ENCODE measurements around the gene ENOX2. TPM values are rescaled to one million over a fixed set of nuclear protein-coding genes. Genes with fewer than 3 reads are reported as not detected.

The ENOX2 gene
- total and polyA plus RNA-seq, 7 donors, result 4.7 to 13.4 (median 10.5) TPM

GRCh38 chrX:130726661-130727060 lies 176.3 kb downstream of the ENOX2 start:
- peak in 1 of 4 donors; percentile 53 for ATAC-seq

GRCh38 chrX:130725519-130725918 lies 177.5 kb downstream of the ENOX2 start:
- TF ChIP-seq, protein P1, sequence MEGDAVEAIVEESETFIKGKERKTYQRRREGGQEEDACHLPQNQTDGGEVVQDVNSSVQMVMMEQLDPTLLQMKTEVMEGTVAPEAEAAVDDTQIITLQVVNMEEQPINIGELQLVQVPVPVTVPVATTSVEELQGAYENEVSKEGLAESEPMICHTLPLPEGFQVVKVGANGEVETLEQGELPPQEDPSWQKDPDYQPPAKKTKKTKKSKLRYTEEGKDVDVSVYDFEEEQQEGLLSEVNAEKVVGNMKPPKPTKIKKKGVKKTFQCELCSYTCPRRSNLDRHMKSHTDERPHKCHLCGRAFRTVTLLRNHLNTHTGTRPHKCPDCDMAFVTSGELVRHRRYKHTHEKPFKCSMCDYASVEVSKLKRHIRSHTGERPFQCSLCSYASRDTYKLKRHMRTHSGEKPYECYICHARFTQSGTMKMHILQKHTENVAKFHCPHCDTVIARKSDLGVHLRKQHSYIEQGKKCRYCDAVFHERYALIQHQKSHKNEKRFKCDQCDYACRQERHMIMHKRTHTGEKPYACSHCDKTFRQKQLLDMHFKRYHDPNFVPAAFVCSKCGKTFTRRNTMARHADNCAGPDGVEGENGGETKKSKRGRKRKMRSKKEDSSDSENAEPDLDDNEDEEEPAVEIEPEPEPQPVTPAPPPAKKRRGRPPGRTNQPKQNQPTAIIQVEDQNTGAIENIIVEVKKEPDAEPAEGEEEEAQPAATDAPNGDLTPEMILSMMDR (IDR thresholded peaks at IDR 0.05), result no peak
- Histone ChIP-seq H3K4me3 (no peak overlapping the region), H3K9me3 (peaks cover 3% of the 10 kb centered on the region), H3K36me3 (ENCODE audit: insufficient read depth in 1 of 2, low read depth in 1 of 2) (no peaks in the 10 kb centered on the region), H3K27ac (no peak overlapping the region), H3K27me3 (ENCODE audit: insufficient read depth in 3 of 3, low read length in 2 of 3) (no peaks in the 10 kb centered on the region), H3K4me1 (no peaks in the 10 kb centered on the region)
- ATAC-seq, result no peak
- DNase-seq, result no peak
- intact Hi-C loops (cut with DNase I), result no loop called here
- 85 to 100% (median 100%) methylated on average over 1 of the region's 1 CpG for WGBS, 3 donors

More at GRCh38 chrX:130726661-130727060, 176.3 kb downstream of the ENOX2 start:
- TF ChIP-seq, protein P1 (IDR thresholded peaks at IDR 0.05), result no peak
- peaks cover 3% of the 10 kb centered on the region for H3K9me3 ChIP-seq
- H3K4me1 ChIP-seq, result no peaks in the 10 kb centered on the region
- H3K27me3 ChIP-seq (ENCODE audit: insufficient read depth in 3 of 3, low read length in 2 of 3), result no peaks in the 10 kb centered on the region
- no peaks in the 10 kb centered on the region for H3K36me3 ChIP-seq (ENCODE audit: insufficient read depth in 1 of 2, low read depth in 1 of 2)
- peak in 1 of 2 donors; percentile 27 for DNase-seq
- intact Hi-C loops (cut with DNase I), result no loop called here
- H3K4me3 ChIP-seq, result no peak overlapping the region
- H3K27ac ChIP-seq, result no peak overlapping the region
- WGBS, 3 donors, result 73 to 74% (median 73%) methylated on average over 3 of the region's 3 CpGs

DNA sequence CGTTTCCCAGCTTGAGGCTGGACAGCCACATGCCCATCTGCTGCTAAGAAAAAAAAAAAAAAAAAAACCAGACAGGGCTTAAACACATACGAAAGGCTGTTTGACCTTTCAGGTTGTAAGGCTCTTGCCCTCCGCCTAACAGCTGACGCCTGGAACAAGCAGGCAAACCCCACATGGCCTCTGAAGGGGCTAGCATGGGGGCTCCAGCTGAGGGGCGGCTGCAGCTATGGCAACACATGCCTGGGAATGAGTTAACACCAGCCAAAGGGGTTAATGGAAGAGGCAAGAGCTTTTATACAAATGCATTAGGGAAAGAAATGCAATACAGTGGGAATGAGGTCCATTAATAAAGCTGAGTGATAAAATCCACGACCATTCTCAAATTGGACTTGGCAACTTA lies 183.6 kb downstream of the ENOX2 start:
- 49 to 76% (median 58%) methylated on average over 6 of the region's 6 CpGs for WGBS, 3 donors
- peaks cover 15% of the 10 kb centered on the region for H3K4me1 ChIP-seq
- no peak overlapping the region for H3K27ac ChIP-seq
- intact Hi-C loops (cut with DNase I), result no loop called here
- H3K27me3 ChIP-seq (ENCODE audit: insufficient read depth in 3 of 3, low read length in 2 of 3), result no peaks in the 10 kb centered on the region
- TF ChIP-seq, protein P1 (IDR thresholded peaks at IDR 0.05), result no peak
- H3K36me3 ChIP-seq (ENCODE audit: insufficient read depth in 1 of 2, low read depth in 1 of 2), result no peaks in the 10 kb centered on the region
- ATAC-seq, result no peak
- H3K4me3 ChIP-seq, result no peak overlapping the region
- no peak for DNase-seq
- H3K9me3 ChIP-seq, result no peaks in the 10 kb centered on the region

DNA sequence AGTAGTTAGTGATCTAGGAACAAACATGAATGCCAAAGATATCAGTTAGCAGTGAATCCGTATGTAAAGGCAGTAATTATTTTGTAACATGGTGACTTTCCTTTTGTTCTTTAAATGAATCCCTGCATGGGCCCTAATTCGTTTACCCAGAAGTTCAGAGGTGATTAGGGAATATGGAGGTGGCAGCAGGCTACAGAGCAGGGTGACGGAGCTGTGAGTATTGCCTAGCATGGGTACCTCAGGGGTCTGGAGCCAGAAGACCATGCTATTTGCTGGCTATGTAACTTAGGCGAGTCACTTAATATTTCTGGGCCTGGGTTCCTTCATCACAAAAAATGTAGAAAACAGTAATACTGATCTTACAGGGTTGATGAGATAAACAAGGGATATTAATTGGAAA lies 184.9 kb downstream of the ENOX2 start:
- intact Hi-C loops (cut with DNase I), result no loop called here
- WGBS, 3 donors, result 45 to 86% (median 70%) methylated on average over 4 of the region's 4 CpGs
- Histone ChIP-seq H3K9me3 (no peaks in the 10 kb centered on the region), H3K4me1 (peaks cover 22% of the 10 kb centered on the region), H3K36me3 (ENCODE audit: insufficient read depth in 1 of 2, low read depth in 1 of 2) (no peaks in the 10 kb centered on the region), H3K27me3 (ENCODE audit: insufficient read depth in 3 of 3, low read length in 2 of 3) (no peaks in the 10 kb centered on the region), H3K4me3 (no peak overlapping the region), H3K27ac (no peak overlapping the region)
- ATAC-seq, result no peak
- DNase-seq, result no peak
- TF ChIP-seq, protein P1 (IDR thresholded peaks at IDR 0.05), result no peak

DNA sequence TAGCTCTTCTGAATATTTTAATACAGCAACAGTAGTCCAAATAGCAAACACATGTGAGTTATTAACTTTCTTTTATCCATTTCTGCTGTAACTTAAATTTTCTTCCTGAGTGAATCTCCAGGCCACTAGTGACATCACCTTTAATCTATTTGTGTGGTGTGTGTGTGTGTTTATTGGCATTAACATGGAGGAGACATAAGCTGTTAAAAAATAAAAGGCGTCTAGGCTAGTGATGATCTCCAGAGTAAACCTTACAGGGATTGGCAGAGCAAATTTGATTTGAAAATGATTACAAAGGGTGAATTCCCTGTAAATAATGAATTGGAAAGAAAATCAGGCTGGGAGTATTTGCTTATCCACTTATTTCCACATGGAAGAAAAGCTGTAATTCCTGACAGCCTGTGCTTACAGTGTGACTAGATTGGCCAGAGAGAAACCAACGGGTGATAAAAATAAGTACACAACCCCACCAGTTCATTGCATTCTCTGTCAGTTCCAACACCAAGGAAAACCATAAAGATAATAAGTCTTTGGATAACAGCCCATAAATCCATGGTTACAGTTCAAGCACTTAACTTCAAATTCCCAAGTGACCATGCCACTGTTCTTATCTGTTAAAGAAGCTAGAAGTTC lies 186.1 kb downstream of the ENOX2 start:
- Histone ChIP-seq H3K27me3 (ENCODE audit: insufficient read depth in 3 of 3, low read length in 2 of 3) (no peaks in the 10 kb centered on the region), H3K4me3 (no peak overlapping the region), H3K27ac (peak overlapping the region; percentile 5), H3K4me1 (peaks cover 23% of the 10 kb centered on the region), H3K36me3 (ENCODE audit: insufficient read depth in 1 of 2, low read depth in 1 of 2) (no peaks in the 10 kb centered on the region), H3K9me3 (no peaks in the 10 kb centered on the region)
- DNase-seq (no peak), ATAC-seq (no peak)
- TF ChIP-seq, protein P1 (IDR thresholded peaks at IDR 0.05), result no peak
- intact Hi-C loops (cut with DNase I), result no loop called here
- 45 to 72% (median 55%) methylated on average over 2 of the region's 2 CpGs for WGBS, 3 donors

Data from psoas muscle (tissue), 8 donors.